Measurements from ENCODE around the gene PFN4.

GRCh38 chr2:24107336-24107735 lies 15.8 kb downstream of the PFN4 start:
- TF ChIP-seq CTCF (IDR thresholded peaks at IDR 0.05) (no peak), EP300 (IDR thresholded peaks at IDR 0.05) (no peak)
